Measurements from ENCODE around the gene C1orf21. TPM values are rescaled to one million over a fixed set of nuclear protein-coding genes. Genes with fewer than 3 reads are reported as not detected.
"Not testable (repeated sequence)": the region's sequence is repeated elsewhere in the genome, so short reads cannot be mapped to it uniquely, and the experiment has no call there.

The C1orf21 gene, protein sequence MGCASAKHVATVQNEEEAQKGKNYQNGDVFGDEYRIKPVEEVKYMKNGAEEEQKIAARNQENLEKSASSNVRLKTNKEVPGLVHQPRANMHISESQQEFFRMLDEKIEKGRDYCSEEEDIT
- 10.8 and 15.0 TPM in 2 replicates for total RNA-seq (2014; rRNA removed; shearing (Covaris generic))
- 18.9 and 24.6 TPM in 2 replicates for polyA plus RNA-seq (2015; cell fraction: cytosol; rRNA removed)
- polyA plus RNA-seq (2015; cell fraction: nucleus; rRNA removed), result 11.7 and 13.5 TPM in 2 replicates

DNA sequence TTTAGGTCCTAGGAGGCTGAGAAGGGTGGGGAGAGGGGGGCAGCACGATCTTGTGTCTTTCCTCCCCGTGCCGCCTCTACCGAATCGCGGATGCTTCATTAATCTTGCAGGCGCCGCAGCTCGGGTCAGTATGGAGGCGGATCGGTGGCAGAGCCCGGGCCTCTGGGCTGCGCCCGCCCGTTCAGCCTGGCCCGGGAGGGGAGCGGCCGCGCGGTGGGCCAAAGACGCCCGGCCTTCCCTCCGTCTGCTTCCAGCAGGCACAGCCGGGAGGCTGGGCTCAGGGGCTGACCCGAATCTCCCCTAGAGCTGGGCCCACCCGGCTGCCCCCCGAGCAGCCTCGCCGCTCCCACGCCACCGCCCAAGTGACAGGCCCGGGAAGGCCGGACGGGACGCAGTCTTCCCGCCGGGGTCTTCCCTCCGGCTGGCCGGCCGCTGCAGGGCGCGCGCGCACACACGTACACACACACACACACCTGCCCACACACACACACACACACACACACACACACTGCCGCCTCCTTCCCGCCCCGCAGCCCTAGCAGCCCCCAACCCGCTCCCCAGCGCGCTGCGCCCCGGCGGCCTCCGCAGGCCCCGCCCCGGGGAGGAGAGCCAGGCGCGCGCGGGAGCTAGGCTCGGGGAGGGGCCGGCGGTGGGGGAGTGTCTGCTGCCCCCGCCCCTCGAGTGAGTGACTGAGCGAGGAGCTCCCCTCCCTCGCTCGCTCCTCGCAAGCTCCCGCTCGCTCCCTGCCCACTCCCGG lies at the start of gene C1orf21:
TSS of gene C1orf21 (plus strand) at position 718 of the 757 bp plus-strand sequence. CDS start 90,481 bp downstream, outside the sequence.
- peak; percentile 85 for DNase-seq (ENCODE audit: low read depth)

DNA sequence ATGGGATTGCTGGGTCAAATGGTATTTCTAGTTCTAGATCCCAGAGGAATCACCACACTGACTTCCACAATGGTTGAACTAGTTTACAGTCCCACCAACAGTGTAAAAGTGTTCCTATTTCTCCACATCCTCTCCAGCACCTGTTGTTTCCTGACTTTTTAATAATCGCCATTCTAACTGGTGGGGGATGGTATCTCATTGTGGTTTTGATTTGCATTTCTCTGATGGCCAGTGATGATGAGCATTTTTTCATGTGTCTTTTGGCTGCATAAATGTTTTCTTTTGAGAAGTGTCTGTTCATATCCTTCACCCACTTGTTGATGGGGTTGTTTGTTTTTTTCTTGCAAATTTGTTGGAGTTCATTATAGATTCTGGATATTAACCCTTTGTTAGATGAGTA lies 49.0 kb upstream of the C1orf21 start:
- not testable (repeated sequence) for DNase-seq (ENCODE audit: low read depth)

DNA sequence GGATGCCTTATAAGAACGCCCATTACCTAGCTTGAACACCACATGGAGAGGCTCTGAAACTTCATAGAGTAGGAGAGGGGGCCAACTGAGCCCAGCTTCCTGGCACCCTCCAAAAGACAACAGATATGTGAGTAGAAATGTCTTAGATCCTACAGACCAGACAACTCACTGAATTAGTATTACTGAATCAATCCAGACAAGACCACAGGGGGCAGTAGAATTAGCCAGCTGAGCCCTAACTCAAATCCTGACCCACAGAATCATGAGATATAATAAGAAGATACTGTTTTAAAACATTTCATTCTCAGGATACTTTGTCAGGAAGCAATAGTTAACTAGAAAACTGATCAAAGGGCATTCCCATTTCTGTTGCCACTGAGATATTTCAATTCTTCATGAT lies 45.8 kb upstream of the C1orf21 start:
- no peak for DNase-seq (ENCODE audit: low read depth)

DNA sequence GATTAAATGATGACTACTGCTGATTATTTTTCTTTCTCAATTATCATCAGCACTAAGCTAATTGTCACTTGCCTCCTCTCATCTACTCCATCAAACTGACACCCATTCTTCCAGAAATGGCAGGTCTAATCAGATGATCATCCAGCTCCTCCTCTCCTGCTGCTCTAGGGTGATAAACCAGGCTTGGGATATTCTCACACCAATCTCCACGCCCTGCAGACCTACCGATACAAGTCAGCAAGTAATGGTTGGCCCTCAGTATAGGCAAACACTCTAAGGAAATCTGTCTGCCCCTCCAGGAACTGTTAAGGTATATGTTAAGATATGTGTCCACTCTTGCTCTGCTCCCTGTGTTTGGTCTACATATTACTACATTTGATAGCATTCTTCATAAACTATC lies 36.3 kb upstream of the C1orf21 start:
- no peak for DNase-seq (ENCODE audit: low read depth)

DNA sequence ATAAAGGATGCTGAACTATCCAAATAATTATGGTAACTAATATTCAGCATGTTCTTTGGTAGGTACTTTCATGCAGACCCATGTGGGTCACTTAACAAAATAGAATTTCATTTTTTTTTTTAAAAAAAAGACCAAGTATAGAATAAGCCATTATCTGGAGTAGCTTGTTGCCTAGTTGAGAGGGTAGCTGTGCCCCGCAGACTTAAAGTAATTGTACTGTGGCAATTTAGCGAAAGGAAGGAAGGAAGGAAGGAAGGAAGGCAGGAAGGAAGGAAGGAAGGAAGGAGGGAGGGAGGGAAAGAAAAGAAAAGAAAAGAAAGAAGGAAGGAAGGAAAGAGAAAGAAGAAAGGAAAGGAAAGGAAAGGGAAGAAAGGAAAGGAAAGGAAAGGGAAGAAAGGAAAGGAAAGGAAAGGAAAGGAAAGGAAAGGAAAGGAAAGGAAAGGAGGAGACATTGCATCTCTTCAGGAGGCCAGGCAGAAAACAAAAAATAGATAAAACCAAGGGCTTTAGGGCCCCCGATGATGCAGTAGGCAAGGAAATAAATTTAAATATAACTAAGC lies 35.3 kb upstream of the C1orf21 start:
- no peak for DNase-seq (ENCODE audit: low read depth)

DNA sequence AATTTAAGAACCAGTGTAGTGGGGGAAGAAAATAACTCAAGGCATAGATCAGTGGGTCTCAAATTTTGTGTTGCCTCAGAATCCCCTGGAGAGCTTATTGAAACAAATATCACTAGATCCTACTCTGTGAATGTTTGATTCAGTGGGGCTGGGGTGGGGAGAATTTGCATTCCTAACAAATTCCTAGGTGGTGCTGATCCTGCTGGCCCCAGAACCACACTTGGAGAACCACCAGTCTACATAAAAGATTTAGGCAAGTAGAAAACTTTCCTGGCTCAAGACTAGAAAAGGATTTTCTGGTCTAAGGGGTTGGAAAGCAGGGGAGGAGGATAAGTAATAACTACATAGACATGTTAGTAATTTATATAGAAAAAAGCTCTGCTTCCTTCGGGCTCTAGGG lies 34.1 kb upstream of the C1orf21 start:
- no peak for DNase-seq (ENCODE audit: low read depth)

DNA sequence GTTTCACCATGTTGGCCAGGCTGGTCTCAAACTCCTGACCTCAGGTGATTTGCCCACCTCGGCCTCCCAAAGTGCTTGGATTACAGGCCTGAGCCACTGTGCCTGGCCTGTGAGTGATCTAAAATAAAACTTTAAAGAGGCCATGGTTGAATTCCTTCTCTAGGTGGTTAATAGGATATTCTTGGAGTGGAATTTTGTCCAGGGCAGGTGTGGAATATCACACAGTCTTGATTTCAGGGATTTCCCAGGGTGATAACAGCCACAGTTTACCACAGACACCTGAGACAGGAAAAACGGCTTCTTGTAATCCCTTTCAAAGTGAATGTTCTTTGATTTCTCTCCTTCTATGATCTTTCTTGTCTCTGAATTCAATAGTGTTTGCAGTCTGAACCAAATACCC lies 32.1 kb upstream of the C1orf21 start:
- DNase-seq (ENCODE audit: low read depth), result no peak

DNA sequence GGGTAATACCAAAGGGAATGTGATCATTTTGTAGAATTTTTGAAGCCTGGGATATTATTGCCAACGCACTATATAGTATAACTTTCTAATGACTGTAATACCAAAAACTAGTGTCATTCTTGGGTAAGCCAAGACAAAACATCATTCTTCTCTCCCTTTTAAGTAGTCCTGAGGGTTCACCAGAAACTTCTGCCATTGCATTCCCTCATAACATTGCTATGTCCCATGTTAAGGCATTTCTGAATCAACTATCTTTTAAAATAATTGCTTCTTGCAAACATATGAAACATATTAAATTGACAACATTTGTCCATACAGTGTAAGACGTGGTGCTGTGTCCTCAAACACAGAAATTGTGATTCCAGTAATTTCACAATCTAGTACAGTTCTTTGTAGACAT lies 29.9 kb upstream of the C1orf21 start:
- no peak for DNase-seq (ENCODE audit: low read depth)

DNA sequence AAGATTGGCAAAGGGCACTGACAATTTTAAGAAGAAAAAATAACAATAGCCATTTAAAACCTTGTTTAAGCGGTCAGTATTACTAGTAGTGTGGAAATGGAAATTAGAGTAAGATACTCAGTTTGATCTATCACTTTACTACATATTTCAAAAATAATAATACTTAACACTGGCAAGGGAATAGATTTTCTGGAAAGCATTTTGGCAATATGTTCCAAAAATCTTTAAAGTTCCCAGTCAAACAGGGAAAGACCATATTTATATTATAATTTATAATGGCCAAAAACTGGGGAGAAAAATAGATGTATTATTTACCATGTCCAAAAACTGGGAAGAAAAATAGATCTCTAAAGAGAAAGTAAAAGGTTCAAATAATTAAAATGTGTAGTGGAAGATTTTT lies 28.6 kb upstream of the C1orf21 start:
- no peak for DNase-seq (ENCODE audit: low read depth)

DNA sequence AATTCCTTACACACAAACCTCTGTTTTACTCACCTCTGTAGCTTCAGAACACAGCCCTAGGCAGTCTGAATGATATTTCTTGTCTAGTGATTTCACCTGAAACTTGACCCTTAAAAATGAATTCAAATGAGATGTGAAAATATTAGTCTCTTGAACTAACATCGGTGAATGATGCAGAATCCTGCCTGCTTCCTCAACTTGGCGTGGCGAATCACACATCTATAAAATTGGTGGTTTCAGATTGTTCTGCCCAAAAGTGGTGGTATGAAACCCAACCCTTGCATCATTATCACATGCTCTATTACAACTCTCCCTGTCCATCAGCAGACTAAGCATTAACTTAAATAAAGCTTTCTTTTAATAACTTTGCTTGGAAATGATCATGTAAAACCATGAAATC lies 26.9 kb upstream of the C1orf21 start:
- DNase-seq (ENCODE audit: low read depth), result no peak

DNA sequence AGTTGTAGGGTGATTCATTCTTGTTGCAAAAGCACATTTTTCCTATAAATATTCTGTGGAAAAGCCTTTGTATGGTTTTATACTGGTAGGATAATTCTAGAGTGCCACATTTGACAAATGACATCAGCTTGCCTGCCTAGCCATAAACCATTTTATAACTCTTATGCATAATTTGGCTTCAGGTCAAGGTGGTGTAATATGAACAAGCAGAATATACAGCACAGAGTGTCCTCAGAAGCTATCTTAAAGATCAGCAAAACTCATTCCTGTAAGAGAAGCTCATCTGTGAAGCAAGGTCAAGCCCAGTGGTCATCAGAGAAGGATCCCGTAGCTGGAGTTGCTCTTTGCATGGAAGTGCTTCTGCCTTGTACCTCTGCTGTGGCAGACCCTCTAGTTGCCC lies 24.0 kb upstream of the C1orf21 start:
- no peak for DNase-seq (ENCODE audit: low read depth)

DNA sequence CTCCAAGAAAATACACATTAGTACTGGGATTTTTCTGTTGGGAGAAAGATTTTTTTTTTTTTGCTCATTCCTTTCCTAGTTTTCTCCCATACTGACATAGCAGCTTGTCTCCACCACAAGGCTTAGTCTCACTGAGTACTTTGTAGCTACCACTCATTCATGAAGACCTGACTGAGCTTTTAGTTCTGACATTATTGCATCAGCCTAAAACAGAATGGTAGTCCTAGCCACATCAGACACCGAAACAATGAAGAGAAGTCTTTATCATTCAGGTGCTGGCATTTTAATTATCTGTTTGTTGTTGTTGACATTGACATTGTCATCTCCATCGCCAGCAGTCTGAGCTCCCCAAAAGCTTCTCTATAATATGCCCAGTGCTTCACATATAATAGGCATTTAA lies 21.1 kb upstream of the C1orf21 start:
- DNase-seq (ENCODE audit: low read depth), result no peak

DNA sequence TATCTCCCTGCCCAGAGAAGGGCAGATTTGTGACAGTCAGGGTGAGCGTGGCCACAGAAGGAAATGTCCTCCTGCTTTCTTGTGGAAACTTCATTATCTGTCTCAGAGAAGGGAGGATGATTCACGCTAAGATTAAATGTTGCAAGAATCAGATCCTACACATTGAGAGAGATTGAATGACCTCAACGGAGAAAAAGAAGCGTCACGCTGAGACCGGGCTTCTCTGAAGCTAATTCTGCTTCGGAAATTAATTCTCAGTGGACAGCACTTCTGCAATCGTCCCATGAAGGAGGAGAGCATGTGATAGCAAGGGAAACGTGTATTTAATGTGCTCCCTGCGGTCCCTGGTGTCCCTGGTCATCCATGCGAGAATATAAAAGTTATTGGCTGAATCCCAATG lies 19.8 kb upstream of the C1orf21 start:
- DNase-seq (ENCODE audit: low read depth), result no peak

DNA sequence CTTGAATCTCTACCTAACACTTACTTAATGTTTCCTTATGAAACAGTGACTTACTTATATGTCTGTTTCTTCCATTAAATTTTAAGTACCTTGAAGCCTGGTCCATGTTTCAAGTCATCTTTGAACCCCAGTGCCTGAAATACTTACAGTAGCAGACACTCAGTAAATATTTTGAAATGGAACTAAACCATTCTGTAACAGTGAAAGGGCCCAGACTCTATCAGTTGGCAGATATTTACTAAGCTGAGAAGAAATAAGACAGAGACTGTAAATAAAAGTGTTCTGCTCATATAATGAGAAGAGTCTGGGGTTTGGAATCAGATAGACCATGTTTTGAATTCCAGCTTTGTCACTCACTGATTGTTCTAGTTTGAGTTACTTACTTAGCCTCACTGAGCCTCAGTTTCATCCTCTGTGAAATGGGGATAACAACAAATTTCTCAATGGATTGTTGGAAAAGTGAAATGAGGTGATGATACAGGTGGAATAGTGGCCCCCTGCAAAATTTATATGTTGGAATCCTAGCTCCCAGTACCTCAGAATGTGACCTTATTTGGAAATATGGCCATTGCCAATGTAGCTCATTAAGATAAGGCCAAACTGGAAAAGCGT lies 19.3 kb upstream of the C1orf21 start:
- DNase-seq (ENCODE audit: low read depth), result no peak

DNA sequence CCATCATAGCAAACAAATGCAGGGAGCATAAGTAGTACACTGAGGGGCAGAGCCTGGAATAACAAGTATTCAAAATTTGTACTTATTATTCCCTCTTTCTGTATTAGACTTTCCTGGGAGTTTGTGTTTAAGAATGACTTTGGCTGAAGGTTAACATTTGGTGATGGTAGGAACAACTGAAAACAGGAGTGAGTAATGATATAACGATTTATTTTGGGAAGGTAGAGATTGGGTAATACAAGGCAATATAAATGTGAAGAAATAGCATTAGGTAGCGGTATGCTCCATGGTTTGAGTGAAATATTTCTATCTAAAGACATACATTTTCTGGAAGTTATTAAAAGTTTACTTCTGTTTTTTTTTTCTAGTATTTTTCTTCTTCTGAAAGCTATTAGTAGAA lies 18.5 kb upstream of the C1orf21 start:
- DNase-seq (ENCODE audit: low read depth), result no peak

DNA sequence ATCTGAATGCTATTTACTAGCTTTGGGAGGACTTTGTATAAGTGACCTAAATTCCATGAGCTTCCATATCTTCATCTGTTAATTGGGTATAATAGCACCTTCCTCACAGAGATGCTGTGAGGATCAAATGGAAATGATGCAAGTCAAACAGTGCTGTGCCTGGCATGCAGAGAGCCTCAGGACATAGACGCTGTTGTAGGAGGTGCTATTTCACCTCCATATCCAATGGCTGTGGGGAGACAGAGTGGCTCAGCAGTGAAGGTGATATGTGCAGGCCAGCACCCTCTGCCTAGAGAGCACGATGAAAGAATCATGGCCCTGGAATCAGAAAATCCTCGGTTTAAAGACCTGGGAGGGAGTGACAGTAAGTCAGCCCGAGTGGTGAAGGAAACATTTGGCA lies 16.0 kb upstream of the C1orf21 start:
- no peak for DNase-seq (ENCODE audit: low read depth)

DNA sequence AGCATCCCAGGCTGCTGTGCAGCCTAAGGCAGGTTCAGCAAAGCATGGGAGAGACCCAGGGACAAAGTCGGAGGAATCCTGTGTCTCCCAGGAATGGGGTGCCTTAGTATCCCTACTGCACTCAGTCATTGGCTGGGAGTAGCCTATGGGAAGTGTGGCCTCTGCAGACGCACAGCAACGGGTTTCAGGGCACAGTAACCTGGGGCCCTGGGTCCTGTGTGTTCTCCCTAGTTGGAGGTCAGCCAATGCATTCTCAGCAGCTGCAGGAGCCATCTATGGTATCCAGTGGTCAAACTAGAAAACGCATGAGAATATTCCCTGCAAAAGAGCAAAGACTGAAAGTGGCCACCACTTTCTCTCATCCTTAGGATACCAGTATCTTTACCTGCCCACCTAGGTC lies 13.7 kb upstream of the C1orf21 start:
- DNase-seq (ENCODE audit: low read depth), result no peak

DNA sequence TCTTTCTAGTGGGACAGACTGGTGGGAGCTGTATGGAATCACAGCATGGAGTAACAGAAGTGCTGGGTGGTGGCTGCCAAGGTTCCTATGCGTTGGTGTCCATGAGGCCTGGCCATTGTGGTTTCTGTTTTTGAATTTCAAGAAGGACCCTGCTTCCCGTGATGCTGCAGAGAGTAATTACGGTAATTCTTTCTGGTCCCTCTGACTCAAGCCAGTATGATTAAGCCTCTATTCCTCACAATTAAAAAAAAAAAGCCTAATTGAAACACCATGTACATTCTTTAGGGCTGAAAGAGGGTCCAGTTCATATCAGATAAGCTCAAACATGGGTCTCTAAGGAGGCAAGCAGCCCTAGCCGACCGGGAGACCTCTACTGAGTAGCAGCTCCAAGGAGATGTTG lies 10.5 kb upstream of the C1orf21 start:
- no peak for DNase-seq (ENCODE audit: low read depth)

DNA sequence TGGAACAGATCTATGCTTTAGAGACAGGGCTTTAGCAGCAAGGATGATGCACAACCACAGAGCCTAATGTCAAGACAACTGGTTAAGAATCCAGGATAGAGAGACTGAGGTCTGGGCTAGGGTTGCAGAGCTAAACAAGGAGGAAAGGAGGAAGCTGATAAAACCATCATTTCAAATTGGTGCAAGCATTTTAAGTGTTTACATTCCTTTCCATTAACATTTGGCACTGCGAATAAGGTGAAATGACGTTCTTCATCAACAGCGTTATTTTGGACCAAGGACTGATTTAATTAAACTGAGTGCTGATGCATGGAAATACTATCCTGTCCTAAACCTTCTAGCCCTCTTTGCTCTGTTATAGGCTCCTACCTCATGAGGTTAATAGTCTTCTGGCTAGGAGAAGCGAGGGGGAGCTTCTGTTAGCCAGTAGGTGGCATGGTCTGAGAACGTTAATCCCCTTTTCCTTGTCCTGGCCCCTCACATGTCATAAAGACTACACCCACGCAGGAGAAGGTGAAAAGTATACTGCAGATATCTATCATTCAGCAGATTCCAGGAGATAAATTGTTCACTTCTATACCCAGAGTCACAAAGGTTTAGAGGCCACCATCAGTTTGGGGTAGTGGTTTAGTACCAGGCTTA lies 7.6 kb upstream of the C1orf21 start:
- DNase-seq (ENCODE audit: low read depth), result peak; percentile 18

DNA sequence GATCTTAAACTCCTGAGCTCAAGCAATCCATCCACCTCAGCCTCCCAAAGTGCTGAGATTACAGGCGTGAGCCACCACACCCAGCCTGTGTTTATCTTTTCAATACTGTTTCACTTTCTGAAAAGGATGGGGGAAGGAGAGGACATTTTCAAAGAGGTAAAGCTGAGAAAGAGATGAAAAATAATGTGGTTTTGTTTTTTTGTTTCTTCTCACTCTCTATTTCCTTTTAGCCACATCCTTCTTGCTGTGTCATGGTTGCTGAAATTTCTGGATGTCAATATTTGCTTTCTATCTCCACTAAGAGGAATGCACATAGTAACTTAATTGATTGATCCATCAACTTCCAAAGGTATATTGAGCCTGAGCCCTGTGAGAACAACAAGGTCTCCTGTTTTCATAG lies 6.4 kb upstream of the C1orf21 start:
- no peak for DNase-seq (ENCODE audit: low read depth)

DNA sequence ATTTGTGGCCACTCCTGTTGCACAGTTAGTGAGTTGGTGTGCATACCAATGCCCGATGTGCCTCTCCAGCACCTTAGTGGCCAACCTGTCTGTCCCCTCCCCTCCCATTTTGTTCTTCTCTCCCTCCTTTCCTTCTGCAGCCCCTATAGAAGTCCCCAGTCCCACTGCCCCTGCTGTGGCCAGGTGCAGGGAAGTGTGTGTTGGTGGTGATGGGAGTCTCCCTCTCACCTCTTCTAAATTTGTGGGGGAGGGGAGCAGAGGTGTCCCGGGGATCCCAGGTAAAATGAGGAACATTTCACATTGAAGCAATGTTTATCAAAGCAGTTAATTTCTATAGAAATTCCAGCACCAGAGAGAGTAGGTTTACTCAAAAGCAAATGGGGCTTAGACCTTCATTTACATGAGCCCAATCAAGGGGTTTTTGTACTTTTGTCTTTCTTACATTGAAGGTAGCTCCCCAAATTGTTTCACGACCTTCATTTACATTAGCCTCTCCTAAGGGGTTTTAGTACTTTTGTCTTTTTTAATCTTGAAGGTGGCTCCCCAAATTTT lies 3.0 kb upstream of the C1orf21 start:
- no peak for DNase-seq (ENCODE audit: low read depth)

DNA sequence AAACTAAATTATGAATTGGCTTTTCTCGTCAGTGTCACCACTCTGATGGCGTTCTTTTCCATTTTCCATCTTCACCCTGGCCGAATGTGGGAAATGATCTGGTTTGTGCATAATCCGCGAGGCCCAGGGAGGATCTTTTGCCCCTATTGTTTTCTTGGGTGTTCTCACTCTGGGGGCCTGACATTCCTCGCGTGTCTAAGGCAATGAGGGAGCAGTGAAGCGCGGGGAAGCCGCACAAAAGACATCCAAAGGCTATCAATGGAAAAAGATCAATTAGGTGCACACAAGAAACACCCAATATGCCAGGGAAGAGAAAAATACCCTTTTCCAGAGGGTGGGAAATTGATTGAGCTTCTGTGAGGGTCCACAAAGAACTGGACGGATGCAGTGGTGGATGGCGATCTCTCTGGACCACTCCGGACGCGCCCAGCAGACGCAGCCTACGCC lies 941 bp upstream of the C1orf21 start:
- DNase-seq (ENCODE audit: low read depth), result no peak

Data from HT1080 (cell line).